HG02884 (cell line): ENCODE data around the gene A2ML1.
"Not testable (repeated sequence)": the region's sequence is repeated elsewhere in the genome, so short reads cannot be mapped to it uniquely, and the experiment has no call there.

ENCODE experiments used
- ATAC-seq: cut with Tn5 transposase; IDR thresholded peaks from one replicate; pipeline ENCODE4 v1.9.1; 2021; ENCODE audit warnings: mild to moderate bottlenecking, moderate library complexity; ENCODE audit not compliant: unreplicated experiment

A2ML1 gene

GRCh38 chr12:8904665-8905064 is 82.2 kb downstream of the A2ML1 start:
- ATAC-seq: no peak

GRCh38 chr12:8905546-8905945 is 83.1 kb downstream of the A2ML1 start:
- no peak for ATAC-seq

- no peak for ATAC-seq
Measured at GRCh38 chr12:8906266-8907180, 84.1 kb downstream of the A2ML1 start.

GRCh38 chr12:8907513-8907912 is 85.1 kb downstream of the A2ML1 start:
- no peak for ATAC-seq

DNA sequence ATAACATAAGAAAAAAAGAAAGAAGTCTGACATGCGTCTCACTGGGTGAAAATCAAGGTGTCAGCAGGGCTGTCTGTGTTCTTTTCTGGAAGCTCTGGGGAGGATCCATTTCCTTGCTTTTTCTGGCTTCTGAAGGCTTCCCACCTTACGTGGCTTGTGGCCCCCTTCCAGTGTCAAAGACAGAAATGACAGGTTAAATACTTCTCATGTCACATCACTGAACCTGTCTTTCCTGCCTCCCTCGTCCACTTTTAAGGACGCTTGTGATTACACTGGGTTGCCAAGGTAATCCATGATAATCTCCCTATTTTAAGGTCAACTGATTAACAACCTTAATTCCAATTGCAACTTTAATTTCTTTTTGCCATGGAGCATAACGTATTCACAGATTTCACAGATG is 87.3 kb downstream of the A2ML1 start:
- ATAC-seq: no peak

- no peak for ATAC-seq
Measured at GRCh38 chr12:8911606-8912268, 89.3 kb downstream of the A2ML1 start.

DNA sequence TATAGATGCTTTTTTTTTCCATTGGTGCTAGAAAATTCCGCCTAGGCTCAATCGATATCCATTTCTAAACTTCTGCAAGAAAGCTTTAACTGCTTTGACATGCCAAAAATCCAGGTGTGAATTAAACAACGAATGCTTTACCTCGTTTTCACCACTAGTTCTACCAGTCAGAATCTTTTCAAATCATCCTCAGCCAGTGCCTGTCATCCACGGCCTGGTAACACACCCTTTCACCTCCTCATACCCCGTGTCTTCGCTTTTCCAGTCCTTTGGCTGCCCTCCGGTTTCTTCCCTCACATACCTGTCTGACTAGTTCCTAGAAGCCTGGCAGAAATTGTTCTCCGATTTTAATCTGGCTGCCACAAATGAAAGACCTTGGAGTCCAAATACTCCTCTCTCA is 90.5 kb downstream of the A2ML1 start:
- ATAC-seq: no peak

GRCh38 chr12:8913702-8914032 is 91.2 kb downstream of the A2ML1 start:
- ATAC-seq: no peak

GRCh38 chr12:8914033-8914715 is 91.8 kb downstream of the A2ML1 start, which contains the start of gene PHC1:
Gene PHC1, plus strand, starts transcription at chr12:8914509. Its CDS starts 3,169 bp downstream, at chr12:8917678.
- ATAC-seq: peak; percentile 46

- ATAC-seq: peak; percentile 76
Measured at GRCh38 chr12:8914716-8915526, 92.5 kb downstream of the A2ML1 start.

- no peak for ATAC-seq
Measured at GRCh38 chr12:8916154-8916553, 93.7 kb downstream of the A2ML1 start.

DNA sequence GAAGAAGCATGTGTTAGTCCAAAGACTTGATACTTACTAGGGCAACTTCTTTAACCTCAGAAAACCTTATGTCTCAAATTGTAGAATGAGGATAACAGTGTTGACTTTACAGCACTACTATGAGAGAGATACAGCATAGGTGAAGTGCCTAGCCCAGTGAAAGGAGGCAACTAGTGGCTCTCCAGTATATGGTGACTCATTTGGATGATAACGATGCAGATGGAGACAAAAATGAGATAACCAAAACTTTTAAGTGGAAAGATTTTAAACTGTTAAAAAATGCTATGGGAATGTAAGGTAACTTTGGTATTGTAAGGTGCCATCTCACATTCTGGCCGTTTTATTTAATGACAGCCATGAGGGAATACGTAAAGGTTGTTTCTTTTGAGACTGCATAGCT is 94.6 kb downstream of the A2ML1 start:
- no peak for ATAC-seq

GRCh38 chr12:8917751-8918150 is 95.3 kb downstream of the A2ML1 start:
- ATAC-seq: no peak

DNA sequence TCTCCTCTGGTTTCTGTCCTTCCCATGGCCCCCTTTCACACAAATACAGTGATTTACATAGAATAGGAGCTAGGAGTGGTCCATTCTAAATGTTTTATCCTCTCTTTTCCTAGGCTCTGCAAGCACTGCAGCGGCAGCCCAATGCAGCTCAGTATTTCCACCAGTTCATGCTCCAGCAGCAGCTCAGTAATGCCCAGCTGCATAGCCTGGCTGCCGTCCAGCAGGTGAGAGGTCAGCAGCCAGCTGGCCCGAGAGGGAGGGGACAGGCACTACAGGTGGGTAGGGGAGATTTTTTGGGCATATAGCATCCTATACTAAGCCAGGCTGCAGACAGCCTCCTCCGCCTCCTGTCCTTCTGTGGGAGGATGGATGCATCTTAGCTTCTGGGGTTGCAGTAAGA is 97.2 kb downstream of the A2ML1 start:
- not testable (repeated sequence) for ATAC-seq

DNA sequence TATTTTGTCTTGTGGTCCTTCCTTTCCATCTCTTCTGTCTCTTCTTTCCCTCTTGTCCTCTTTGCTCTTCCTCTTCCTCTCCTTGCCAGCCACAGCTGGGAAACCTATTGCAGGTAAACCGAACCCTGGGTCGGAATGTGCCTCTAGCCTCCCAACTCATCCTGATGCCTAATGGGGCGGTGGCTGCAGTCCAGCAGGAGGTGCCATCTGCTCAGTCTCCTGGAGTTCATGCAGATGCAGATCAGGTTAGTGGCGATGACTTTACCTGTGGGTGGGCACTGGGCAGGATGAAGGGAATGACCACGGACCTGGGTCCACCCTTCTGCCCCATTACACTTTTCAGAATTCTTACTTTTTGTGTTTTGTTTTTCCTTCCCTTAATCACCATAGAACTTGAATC is 100.1 kb downstream of the A2ML1 start:
- no peak for ATAC-seq
